HEK293 (cell line): ENCODE data around the gene PJVK.
A peak's percentile ranks its signal among the peaks of the same experiment; 100 is the strongest.

Experiments used
- FEZF1 ChIP-seq: fragments of 450-650 bp; formaldehyde crosslinking; IDR thresholded peaks from 2 replicates; pipeline ENCODE4 v1.5.1; 2016; ENCODE audit warnings: missing biosample characterization, missing genetic modification characterization
- HIC1 ChIP-seq: fragments of 450-650 bp; formaldehyde crosslinking; IDR thresholded peaks from 2 replicates; pipeline ENCODE4 v1.5.1; 2016; ENCODE audit warnings: missing biosample characterization, missing genetic modification characterization
- HOXD13 ChIP-seq: sonication (generic); formaldehyde crosslinking; IDR thresholded peaks from 2 replicates; pipeline ENCODE4 v1.8.0; 2022; ENCODE audit warnings: missing genetic modification reagents, borderline replicate concordance
- PRDM10 ChIP-seq: fragments of 450-650 bp; formaldehyde crosslinking; IDR thresholded peaks from 2 replicates; pipeline ENCODE4 v1.5.1; 2016; ENCODE audit warnings: missing biosample characterization, missing genetic modification characterization
- SP7 ChIP-seq: fragments of 450-650 bp; formaldehyde crosslinking; IDR thresholded peaks from 2 replicates; pipeline ENCODE4 v1.5.1; 2016; ENCODE audit warnings: missing biosample characterization, missing genetic modification characterization
- ZBTB1 ChIP-seq: fragments of 450-650 bp; formaldehyde crosslinking; IDR thresholded peaks from 2 replicates; pipeline ENCODE4 v1.5.1; 2016; ENCODE audit warnings: missing biosample characterization, missing genetic modification characterization
- ZBTB10 ChIP-seq: fragments of 450-650 bp; formaldehyde crosslinking; IDR thresholded peaks from 2 replicates; pipeline ENCODE4 v1.5.1; 2016; ENCODE audit warnings: missing biosample characterization, missing genetic modification characterization
- ZBTB26 ChIP-seq: fragments of 450-650 bp; formaldehyde crosslinking; optimal IDR thresholded peaks from 2 replicates; pipeline ENCODE3; 2016; ENCODE audit warnings: missing biosample characterization, mild to moderate bottlenecking, missing genetic modification characterization
- ZBTB49 ChIP-seq: fragments of 450-650 bp; formaldehyde crosslinking; IDR thresholded peaks from 2 replicates; pipeline ENCODE4 v1.5.1; 2016; ENCODE audit warnings: missing biosample characterization, missing genetic modification characterization, low read depth
- ZFP37 ChIP-seq: fragments of 450-650 bp; formaldehyde crosslinking; IDR thresholded peaks from 2 replicates; pipeline ENCODE4 v1.5.1; 2016; ENCODE audit warnings: missing biosample characterization, missing genetic modification characterization
- ZNF10 ChIP-seq: fragments of 450-650 bp; formaldehyde crosslinking; IDR thresholded peaks from 2 replicates; pipeline ENCODE4 v1.5.1; 2017; ENCODE audit warnings: missing biosample characterization, missing genetic modification characterization
- ZNF121 ChIP-seq: fragments of 450-650 bp; formaldehyde crosslinking; IDR thresholded peaks from 2 replicates; pipeline ENCODE4 v1.5.1; 2016; ENCODE audit warnings: missing biosample characterization, missing genetic modification characterization
- ZNF138 ChIP-seq: fragments of 450-650 bp; formaldehyde crosslinking; IDR thresholded peaks from 2 replicates; pipeline ENCODE4 v1.5.1; 2016; ENCODE audit warnings: missing biosample characterization, missing genetic modification characterization, borderline replicate concordance
- ZNF157 ChIP-seq: fragments of 450-650 bp; formaldehyde crosslinking; IDR thresholded peaks from 2 replicates; pipeline ENCODE4 v1.5.1; 2016; ENCODE audit warnings: missing biosample characterization, missing genetic modification characterization
- ZNF184 ChIP-seq: fragments of 450-650 bp; IDR thresholded peaks from 2 replicates; pipeline ENCODE4 v1.5.1; 2018; ENCODE audit warnings: missing biosample characterization, mild to moderate bottlenecking, missing genetic modification characterization
- ZNF302 ChIP-seq: fragments of 450-650 bp; formaldehyde crosslinking; IDR thresholded peaks from 2 replicates; pipeline ENCODE4 v1.5.1; 2016; ENCODE audit warnings: missing biosample characterization, missing genetic modification characterization, low read depth
- ZNF311 ChIP-seq: fragments of 450-650 bp; formaldehyde crosslinking; IDR thresholded peaks from 2 replicates; pipeline ENCODE4 v1.5.1; 2017; ENCODE audit warnings: missing biosample characterization, missing genetic modification characterization, borderline replicate concordance
- ZNF37A ChIP-seq: fragments of 450-650 bp; IDR thresholded peaks from 2 replicates; pipeline ENCODE4 v1.5.1; 2018; ENCODE audit warnings: missing biosample characterization, missing genetic modification characterization
- ZNF473 ChIP-seq: fragments of 450-650 bp; formaldehyde crosslinking; IDR thresholded peaks from 2 replicates; pipeline ENCODE4 v1.5.1; 2017; ENCODE audit warnings: missing biosample characterization, missing genetic modification characterization
- ZNF510 ChIP-seq: fragments of 450-650 bp; formaldehyde crosslinking; IDR thresholded peaks from 2 replicates; pipeline ENCODE4 v1.5.1; 2018; ENCODE audit warnings: mild to moderate bottlenecking, missing genetic modification characterization, missing biosample characterization; ENCODE audit not compliant: insufficient replicate concordance
- ZNF513 ChIP-seq: fragments of 450-650 bp; IDR thresholded peaks from 2 replicates; pipeline ENCODE4 v1.5.1; 2018; ENCODE audit warnings: missing biosample characterization, missing genetic modification characterization
- ZNF529 ChIP-seq: fragments of 450-650 bp; formaldehyde crosslinking; IDR thresholded peaks from 2 replicates; pipeline ENCODE4 v1.5.1; 2017; ENCODE audit warnings: missing genetic modification characterization, missing biosample characterization; ENCODE audit not compliant: insufficient replicate concordance
- ZNF660 ChIP-seq: fragments of 450-650 bp; IDR thresholded peaks from 2 replicates; pipeline ENCODE4 v1.5.1; 2018; ENCODE audit warnings: missing biosample characterization, mild to moderate bottlenecking, missing genetic modification characterization
- ZNF777 ChIP-seq: fragments of 450-650 bp; formaldehyde crosslinking; IDR thresholded peaks from 2 replicates; pipeline ENCODE4 v1.5.1; 2017; ENCODE audit warnings: missing biosample characterization, missing genetic modification characterization, borderline replicate concordance
- ZXDB ChIP-seq: fragments of 450-650 bp; formaldehyde crosslinking; IDR thresholded peaks from 2 replicates; pipeline ENCODE4 v1.5.1; 2016; ENCODE audit warnings: missing biosample characterization, missing genetic modification characterization

The PJVK gene

DNA sequence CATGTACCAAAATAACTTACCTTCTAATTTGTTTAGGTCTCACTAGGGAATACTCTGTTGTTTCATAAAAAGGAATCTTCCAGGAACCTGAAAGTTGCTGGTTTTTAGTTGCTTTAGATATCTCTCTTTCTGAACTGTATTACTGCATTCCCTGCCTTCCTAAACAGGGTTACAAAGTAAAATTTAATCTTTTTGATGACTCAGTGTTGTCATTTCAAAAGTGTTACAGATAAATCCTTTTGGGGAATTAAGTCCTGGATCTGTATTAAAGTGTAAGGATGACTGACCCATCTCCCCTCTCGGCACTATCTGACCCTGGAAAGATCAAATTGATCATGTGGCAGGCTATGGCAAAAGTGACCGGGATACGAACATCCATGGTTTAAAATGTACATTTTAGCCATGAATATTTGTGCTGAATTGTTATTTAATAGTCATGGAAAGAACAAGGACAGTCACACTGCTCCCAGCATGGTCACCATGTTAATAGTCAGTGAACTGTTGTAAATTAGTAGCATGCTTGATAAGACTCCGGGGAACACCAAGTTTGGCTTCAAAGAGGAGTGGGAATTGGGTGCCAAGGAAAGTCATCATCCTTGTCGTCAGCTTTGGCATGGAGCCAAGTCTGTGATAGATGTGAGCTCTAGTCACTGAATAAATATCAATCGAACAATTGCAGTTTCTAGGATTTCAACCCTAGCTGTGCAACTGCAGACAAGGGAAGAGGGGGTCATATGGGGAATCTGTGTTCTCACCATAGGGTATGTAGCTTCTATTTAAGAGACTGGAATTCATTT lies 33.3 kb downstream of the PJVK start (continued):
- TF ChIP-seq SP7 = peak; percentile 52; the same call in 1 of the 2 replicates
- peak; percentile 40 for TF ChIP-seq ZNF510 (tag by site-specific recombination)
- TF ChIP-seq ZNF157 = no peak
- no peak for TF ChIP-seq ZFP37 (tag by site-specific recombination)
- TF ChIP-seq FEZF1 = peak; percentile 88
- TF ChIP-seq ZBTB49 (tag by site-specific recombination) = no peak
- TF ChIP-seq ZNF37A = peak; percentile 86
- no peak for TF ChIP-seq ZNF777 (tag by site-specific recombination)
- peak; percentile 52; the same call in 1 of the 2 replicates for TF ChIP-seq PRDM10 (tag by site-specific recombination)
- no peak for TF ChIP-seq ZNF473
- no peak for TF ChIP-seq ZNF138 (tag by site-specific recombination)
- TF ChIP-seq ZBTB1 (tag by site-specific recombination) = no peak
- peak; percentile 99 for TF ChIP-seq ZNF660 (tag by site-specific recombination)
- TF ChIP-seq ZNF311 (tag by site-specific recombination) = no peak
- 0 out of 2 replicates have a peak, but pooled peaks have one; percentile 26 for TF ChIP-seq HIC1
- TF ChIP-seq HOXD13 (CRISPR knock-in tag) = no peak
- TF ChIP-seq ZNF10 (tag by site-specific recombination) = no peak; the same call in 1 of the 2 replicates
- TF ChIP-seq ZNF121 = no peak
- TF ChIP-seq ZNF529 = peak; percentile 80
- TF ChIP-seq ZNF302 (tag by site-specific recombination) = no peak
- TF ChIP-seq ZNF513 (tag by site-specific recombination) = peak; percentile 67
- peak; percentile 98 for TF ChIP-seq ZNF184 (tag by site-specific recombination)
- no peak for TF ChIP-seq ZBTB10 (tag by site-specific recombination)
- TF ChIP-seq ZBTB26 = no peak
- peak; percentile 62; the same call in 1 of the 2 replicates for TF ChIP-seq ZXDB (tag by site-specific recombination)
